GM19035 (cell line): ENCODE data around the gene EIF4G2.
"Not testable (repeated sequence)": the region's sequence is repeated elsewhere in the genome, so short reads cannot be mapped to it uniquely, and the experiment has no call there.

Experiments used
- ATAC-seq: cut with Tn5 transposase; IDR thresholded peaks from one replicate; pipeline ENCODE4 v1.9.1; 2021; ENCODE audit not compliant: unreplicated experiment

Gene EIF4G2

DNA sequence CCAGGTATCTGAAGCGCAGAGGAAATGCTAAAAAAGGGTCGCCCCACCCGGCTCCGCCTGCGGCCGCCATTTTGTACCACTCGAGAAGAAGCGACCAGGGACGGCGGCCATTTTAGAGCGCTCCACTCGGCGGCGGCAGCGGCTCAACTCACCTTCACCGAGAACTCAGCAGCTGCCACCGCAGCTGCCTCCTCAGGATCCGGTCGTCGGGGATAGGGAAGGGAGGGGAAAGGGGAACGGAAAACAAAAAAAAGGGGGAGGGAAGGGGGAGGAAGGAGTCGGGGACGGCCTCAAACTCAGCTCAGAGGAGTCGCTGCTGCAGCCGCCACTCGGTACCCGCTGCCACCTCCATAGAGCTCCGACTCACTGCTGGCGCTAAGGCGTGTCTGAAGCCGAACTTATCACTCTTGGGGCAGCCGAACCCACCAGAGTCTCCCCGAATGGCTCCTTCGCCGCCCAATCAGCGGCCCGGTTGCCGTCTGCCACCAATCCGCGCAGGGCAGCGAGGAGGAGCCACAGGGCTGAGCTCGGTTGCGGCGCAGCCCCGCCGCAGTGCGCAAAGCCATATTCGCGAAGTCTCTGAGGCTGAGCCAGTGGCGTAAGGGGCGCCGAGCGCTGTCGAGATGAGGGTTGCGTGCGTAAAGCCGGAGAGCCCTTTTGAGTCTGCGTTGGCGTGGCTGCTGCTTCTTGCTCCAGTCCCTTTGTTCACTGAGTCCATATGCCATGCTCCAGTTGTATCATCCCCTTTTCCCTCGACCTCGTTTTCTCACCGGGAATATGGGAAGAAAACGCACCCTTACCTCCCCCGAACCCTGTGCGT, at the start of gene EIF4G2:
Gene EIF4G2 (minus strand): TSS at position 374 of the 820 bp plus-strand sequence.
- peak; percentile 88 for ATAC-seq

- ATAC-seq = peak; percentile 88
Observed at GRCh38 chr11:10857709-10858438, 49.1 kb upstream of the EIF4G2 start, which contains the start of gene ZBED5. TSS of gene ZBED5 (minus strand) at chr11:10858053. CDS start at chr11:10854945, 3,108 bp downstream.

DNA sequence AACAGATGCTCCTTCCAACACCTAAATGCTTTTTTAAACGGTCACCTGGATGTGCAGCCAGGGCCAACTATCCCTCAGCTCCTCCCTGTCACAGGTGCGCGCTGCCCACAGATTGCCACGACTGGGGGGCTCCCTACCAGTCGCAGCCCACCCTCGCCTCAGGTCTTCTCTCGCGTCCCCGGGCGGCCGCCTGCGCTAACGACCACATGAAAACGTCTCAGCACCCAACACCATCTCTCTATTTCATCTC, 48.7 kb upstream of the EIF4G2 start:
- ATAC-seq = peak; percentile 18

DNA sequence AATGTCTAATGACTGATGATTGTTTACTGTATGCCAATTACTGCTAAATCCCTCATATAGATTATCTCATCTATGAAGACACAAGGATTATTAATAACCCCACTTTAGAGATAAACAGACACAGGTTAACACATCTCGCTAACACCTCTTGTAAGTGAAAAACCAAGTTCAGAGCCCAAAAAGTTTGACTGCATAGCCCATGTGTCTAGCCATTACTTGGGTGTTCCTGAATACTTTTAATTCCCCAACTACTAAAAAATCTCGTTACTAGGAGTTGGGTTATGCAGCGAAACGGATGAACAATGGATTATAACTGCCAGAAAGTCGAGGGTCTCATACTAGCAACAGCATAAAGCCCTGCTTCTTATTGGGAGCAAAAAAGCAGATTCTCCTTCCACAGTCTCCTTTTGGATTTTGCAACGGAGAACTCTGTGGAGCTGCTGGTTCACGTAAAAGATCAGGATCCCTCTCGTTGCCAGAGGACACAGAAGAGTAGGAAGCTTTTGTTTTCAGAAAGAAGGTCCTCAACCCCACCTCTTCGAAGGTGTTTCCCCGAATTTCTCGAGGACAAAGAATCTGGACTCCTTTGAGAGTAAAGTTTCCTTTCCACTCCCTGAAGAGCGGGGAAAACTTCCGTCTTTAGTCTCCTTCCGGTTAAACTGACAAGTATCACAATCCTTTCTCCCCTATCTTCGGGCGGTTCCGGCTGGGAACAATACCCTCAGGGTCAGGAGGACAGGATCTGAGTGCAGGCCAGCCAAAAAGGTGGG, 48.1 kb upstream of the EIF4G2 start:
- ATAC-seq = no peak

GRCh38 chr11:10855295-10855694, 46.6 kb upstream of the EIF4G2 start:
- ATAC-seq = no peak

DNA sequence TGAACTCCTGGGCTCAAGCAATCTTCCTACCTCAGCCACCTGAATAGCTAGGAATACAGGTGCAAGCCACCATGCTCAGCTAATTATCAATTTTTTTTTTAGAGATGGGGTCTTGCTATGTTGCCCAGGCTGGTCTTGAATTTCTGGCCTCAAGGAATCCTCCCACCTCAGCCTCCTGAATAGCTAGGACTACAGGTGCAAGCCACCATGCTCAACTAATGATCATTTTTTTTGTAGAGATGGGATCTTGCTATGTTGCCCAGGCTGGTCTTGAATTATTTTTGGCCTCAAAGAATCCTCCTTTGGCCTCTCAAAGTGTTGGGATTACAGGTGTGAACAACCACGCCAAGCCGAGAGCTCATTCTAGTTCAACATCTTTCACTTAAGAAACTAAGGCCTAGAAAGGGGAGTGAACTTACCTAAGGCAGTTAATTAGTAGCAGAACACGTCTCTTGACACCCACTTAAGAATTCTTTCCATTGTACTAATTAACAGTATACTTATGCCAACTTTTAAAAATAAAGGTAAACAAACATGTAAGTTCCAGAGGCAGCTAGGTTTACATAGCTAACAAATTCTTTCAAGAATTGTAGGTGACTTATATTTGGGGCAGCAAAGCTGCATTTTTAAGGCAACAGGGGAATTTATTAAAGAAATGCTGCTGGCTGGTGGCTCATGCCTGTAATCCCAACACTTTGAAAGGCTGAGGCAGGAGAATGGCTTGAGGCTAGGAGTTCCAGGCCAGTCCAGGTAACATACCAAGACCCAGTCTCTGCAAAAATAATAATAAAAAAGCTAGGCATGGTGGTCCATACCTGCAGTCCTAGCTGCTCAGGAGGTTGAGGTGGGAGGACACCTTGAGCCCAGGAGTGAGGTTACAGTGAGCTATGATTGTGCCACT, 39.5 kb upstream of the EIF4G2 start:
- ATAC-seq = no peak

- ATAC-seq = no peak
Observed at GRCh38 chr11:10846660-10847059, 37.9 kb upstream of the EIF4G2 start.

DNA sequence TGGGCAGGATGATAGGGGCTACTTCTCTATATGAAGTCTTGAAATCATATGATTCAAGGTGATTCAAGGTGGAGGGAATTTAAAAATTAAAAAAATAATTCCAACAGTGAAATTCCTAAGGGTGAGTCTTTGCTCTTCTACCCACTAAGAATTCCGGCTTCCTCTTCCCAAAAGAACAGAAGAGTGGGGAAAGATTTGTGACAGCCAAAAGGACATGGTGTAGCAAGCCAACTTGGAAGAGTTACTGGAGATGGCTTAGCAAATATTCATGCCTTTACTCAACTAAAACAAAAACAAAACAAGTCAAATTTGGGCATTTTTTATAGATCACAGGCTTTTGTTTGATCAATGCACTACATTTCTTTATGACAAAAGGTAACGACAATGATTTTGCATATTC, 36.9 kb upstream of the EIF4G2 start:
- ATAC-seq = no peak

DNA sequence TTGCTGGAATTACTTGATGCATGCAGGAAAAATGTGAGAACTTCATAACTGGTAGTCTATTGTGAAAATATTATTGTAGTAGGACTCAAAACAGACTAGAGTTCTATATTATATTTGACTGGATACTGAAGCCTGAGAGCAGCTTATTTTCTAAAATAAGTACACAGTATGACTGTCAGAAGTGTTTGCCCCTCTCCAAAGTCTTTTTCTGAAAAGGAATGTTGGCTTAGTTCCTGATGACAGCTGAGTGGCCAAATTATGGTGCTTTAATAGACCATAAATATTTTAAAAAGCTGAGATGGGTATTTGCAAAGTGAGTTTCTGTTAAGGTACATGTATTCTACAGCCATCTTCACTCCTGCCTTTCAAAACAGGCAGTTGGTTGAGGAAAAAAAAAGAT, 36.1 kb upstream of the EIF4G2 start:
- no peak for ATAC-seq

GRCh38 chr11:10844356-10844755, 35.6 kb upstream of the EIF4G2 start:
- no peak for ATAC-seq

GRCh38 chr11:10838881-10839280, 30.2 kb upstream of the EIF4G2 start:
- ATAC-seq = no peak

DNA sequence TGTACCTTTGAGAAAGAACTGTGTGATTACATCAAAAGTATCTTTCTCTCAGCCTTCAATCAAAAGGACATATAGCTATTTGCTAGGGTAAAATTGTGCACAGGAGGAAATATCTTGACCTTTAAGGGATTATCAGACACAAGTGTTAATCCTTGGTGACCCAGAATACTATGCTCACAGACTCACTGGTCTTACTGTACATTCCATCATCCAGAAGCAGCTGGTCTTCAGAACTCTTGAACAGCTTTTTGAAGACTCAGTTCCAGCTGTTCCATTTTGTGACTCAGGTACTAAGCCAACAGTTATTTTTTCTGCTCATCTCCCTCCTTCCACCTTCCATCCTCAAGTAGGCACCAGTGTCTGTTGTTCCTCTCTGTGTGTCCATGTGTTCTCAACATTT, 29.4 kb upstream of the EIF4G2 start:
- ATAC-seq = no peak

DNA sequence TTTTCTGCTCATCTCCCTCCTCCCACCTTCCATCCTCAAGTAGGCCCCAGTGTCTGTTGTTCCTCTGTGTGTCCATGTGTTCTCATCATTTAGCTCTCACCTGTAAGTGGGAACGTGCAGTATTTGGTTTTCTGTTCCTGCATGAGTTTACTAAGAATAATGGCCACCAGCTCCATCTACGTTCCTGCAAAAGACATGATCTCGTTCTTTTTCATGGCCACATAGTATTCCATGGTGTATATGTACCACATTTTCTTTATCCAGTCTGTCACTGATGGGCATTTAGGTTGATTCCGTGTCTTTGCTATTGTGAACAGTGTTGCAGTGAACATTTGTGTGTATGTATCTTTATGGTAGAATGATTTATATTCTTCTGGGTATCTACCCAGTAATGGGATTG, 28.2 kb upstream of the EIF4G2 start:
- ATAC-seq = not testable (repeated sequence)

- ATAC-seq = no peak
Observed at GRCh38 chr11:10829139-10829538, 20.4 kb upstream of the EIF4G2 start.

DNA sequence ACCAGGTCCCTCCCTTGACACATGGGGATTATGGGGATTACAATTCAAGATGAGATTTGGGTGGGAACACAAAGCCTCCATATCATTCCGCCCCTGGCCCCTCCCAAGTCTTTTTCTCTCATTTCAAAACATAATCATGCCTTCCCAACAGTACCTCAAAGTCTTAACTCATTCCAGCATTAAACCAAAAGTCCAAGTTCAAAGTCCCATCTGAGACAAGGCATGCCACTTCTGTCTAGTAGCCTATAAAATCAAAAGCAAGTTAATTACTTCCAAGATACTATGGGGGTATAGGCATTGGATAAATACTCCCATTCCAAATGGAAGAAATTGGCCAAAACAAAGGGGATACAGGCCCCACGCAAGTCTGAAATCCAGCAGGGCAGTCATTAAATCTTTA, 19.7 kb upstream of the EIF4G2 start:
- no peak for ATAC-seq

- peak; percentile 60 for ATAC-seq
Observed at GRCh38 chr11:10824888-10825287, 16.2 kb upstream of the EIF4G2 start.

GRCh38 chr11:10823152-10823579, 14.4 kb upstream of the EIF4G2 start:
- no peak for ATAC-seq

GRCh38 chr11:10822491-10822890, 13.8 kb upstream of the EIF4G2 start:
- not testable (repeated sequence) for ATAC-seq

- ATAC-seq = no peak
Observed at GRCh38 chr11:10818594-10818993, 9.9 kb upstream of the EIF4G2 start.

- no peak for ATAC-seq
Observed at GRCh38 chr11:10813945-10814344, 5.2 kb upstream of the EIF4G2 start.
